DMS53 treated with DMSO at 0.1 percent for 48 hours (cell line): Measurements from ENCODE around the gene PRIMPOL.

Experiments
- DNase-seq: peaks from one replicate; lab custom pipeline; 2025; ENCODE audit not compliant: unreplicated experiment; lab: John Stamatoyannopoulos, UW

Gene PRIMPOL

DNA sequence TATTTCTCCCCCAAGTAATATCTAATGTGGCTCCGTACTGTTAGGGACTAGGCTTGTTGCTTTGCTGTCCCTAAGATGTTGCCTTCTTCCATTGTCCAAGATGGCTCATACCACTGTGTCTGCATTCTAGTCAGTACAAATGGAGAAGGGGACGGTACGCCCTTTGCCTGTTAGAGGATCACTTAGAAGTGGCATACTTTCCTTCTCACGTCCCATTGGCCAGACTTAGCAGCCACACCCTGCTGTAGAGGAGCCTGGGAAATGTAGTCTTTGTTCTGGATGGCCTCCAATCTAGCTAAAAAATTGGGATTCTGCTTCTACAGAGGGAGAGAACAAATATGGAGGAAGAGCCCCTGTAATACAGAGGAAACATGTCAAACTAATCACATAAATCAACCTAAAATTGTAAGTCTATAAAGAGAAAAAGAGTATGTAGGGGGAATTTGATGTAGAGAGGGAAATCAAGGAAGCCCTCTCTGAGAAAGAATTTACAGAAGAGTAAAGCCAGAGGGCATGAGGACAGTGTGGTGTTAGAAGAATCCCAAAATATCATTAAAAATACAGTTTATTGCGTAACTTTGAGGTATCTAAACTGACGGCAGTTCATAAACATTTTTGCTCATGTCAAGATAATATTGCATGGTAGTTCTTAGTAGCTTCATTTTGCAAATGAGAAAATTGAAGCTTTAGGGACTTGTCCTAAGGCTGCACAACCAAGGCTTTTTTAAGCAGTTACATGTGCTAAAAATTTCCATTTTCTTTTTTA is 15.1 kb downstream of the PRIMPOL start:
- DNase-seq, result no peak

- no peak for DNase-seq
Observed at GRCh38 chr4:184666670-184667069, 17.1 kb downstream of the PRIMPOL start.

GRCh38 chr4:184668096-184668495 is 18.6 kb downstream of the PRIMPOL start:
- no peak for DNase-seq

DNA sequence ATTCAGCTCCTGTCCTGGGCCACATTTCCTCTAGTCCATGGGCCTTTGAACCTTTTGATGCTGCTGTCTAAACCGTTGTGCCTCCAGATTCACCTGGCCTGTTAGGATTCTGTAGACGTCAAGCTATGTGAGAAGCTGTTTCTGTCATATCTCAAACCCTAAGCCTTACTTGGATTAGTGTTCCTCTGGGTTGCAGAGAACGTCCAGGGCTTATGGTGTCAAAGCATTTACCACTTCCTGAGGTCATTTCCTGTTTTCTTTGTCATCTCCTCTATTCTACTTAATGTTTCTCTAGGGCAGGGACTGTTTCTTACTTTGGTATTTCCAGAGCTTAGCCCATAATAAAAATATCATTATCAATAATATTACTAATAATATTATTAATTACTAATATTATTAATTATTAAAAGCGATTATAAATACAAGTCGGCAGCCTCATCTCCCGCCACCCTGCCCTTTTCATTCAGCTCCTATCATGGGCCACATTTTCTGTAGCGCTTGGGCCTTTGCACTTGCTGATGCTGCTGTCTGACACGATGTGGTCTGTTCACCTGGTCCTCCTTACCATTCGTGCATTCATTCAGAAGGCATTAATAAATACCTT is 19.1 kb downstream of the PRIMPOL start:
- no peak for DNase-seq

- DNase-seq, result no peak
Observed at GRCh38 chr4:184669251-184669650, 19.7 kb downstream of the PRIMPOL start.

DNA sequence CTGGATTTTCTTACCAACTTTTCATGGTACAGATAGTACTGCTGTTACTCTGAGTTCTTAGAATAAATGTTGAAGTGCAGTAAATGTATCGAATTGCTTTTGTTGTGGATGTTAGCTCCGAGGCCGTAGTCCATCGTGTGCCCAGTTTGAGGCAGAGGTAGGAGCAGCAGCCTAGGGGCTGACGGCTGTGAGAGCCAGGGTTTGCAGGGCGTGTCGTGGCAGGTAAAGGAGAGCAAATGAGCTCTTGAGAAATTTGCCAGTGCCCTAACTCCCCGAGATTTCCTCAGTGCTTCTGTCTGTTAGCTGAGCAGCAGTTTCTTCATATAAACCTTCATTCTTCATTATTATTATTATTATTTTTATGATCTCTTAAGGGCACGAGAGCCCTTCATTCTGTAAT is 21.6 kb downstream of the PRIMPOL start:
- DNase-seq, result no peak

GRCh38 chr4:184672741-184673140 is 23.2 kb downstream of the PRIMPOL start:
- DNase-seq, result no peak

- no peak for DNase-seq
Observed at GRCh38 chr4:184674011-184674410, 24.5 kb downstream of the PRIMPOL start.

DNA sequence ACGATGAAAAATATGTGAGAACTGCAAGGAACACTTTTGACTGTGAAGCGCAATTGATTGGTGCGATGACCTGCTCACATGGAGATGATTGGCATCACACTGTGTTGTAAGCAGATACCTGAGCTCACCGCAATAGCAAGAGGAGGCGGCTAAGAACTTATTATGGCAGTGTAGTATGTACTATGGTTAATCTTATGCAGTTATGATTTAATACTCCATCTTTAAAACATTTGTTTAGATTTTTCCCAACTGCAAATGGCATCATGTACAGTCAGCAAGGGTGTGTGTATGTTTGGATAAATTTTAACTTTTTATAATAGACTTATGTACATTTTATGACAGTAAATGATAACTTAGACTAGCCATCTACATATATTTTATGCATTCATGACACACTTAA is 25.5 kb downstream of the PRIMPOL start:
- DNase-seq, result no peak

- no peak for DNase-seq
Observed at GRCh38 chr4:184675821-184676492, 26.4 kb downstream of the PRIMPOL start.

- no peak for DNase-seq
Observed at GRCh38 chr4:184680698-184681097, 31.2 kb downstream of the PRIMPOL start.

GRCh38 chr4:184681916-184682315 is 32.4 kb downstream of the PRIMPOL start:
- DNase-seq, result no peak

DNA sequence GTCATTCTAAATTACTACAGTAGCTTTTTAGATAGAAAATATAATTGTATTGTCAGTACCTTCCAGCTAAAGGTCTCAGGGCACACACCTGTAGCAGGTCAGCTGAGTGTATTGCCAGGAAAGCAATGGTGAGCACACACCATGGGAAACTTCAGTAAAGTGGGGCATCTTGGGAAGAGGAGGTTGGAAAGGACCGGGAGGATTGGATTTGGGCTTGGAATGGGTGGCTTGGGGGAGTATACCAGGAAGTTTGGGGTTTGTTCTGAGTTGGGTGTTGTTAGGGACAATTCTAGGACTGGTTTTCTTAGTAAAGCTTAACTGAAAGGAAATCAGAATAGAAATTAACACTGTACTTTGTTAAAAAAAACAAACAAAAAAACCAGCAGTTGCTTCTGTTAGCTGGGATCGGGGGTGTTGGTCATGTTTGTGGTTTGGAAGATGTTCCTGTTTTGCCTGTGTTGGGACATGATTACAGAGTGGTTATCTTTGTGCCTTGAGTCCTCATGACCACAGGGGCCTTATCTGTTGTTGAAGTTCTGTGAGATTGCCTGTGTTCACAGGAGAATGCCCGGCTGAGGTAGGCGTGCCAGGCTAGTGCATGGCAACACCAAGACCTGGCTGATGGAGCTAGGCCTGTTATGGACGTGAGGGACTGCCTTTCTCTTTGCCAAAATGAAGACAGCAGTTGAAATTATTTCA is 35.1 kb downstream of the PRIMPOL start:
- DNase-seq, result no peak

DNA sequence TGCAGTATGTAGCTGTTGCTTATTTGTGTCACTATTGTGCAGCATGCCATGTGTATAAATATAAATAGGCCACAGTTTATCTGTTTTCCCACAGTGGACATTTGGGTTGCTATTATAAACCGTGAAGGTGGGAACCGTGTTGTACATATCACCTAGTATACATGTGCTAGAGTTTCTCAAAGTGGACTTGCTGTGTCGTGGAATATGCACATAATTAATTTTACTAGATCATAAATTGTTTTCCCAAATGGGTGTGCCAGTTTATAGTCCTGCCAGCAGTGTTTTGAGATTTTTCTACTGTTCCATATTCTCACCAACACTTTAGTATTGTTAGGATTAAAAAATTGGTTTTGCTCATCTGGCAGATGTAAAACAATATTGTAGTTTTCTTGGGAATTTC is 38.5 kb downstream of the PRIMPOL start:
- no peak for DNase-seq

DNA sequence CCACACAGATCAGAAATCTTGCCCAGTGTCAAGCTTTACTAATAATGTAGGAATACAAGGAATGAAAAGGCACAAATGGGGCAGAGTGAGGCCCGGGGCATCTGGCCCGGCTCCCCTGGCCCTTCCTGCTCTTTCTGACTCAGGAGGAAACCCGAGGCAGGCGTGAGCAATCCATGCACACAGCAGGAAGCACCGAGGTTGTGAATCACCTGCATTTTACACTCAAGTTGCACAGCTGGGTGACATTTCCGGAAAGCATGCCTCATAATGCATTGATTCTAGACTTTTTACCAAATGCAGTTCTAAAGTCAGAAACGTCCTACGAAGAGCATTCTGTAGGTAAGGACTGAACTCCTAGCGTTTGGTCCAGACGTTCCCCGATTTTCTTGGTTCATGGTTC is 38.9 kb downstream of the PRIMPOL start:
- peak; percentile 41 for DNase-seq

GRCh38 chr4:184689681-184690080 is 40.1 kb downstream of the PRIMPOL start:
- DNase-seq, result no peak

DNA sequence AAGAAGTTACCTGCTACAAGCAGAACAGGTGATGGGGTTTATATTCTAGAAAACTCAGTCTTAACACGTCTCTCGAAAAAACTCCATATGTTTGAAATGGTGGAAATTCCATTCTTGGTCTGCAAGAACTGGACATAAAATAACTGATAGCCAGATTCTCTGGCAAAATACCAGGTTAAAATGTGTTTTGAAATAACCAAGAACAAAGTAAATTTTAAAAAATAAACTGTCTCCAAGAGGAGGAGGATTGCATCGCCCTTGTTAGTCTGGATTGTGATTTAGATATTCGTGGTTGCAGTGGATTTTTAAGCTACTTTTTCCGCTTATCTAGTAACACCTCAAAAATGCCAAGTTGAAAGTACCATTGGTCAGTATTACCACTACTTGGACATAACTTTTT is 43.5 kb downstream of the PRIMPOL start:
- DNase-seq, result no peak

- DNase-seq, result no peak
Observed at GRCh38 chr4:184694412-184694956, 44.9 kb downstream of the PRIMPOL start.

DNA sequence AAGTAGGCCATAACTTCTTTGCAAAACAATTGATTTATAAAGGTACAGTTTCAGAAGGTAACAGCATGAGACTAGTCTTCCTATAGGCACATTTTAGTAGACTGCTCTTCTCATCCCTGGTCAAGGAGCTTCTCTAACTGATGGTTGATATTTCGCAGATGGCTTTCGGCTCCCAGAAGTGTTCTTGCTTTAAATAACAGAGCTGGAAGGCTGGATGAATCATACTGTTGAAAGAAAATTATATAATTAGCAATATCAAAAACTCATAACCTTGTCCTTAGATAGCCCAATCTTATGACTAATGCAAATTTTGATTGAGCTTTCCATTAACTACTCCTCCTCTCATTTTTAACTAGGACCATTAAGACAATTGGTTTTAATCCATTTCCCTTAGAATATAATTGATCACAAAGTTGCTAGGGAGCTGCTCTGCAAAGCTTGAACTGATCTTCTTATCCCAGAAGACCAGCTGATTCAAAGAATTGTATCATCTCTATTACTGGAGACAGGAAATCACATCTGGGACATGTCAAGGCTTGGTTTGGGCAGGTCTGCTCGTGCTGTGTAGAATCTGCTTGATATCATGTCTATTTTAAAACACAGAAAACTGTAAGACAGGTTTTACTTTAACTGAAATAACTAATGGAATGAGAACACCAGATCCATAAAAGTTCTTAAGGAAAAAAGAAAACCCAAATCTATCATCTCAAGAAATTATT is 45.8 kb downstream of the PRIMPOL start:
- no peak for DNase-seq

DNA sequence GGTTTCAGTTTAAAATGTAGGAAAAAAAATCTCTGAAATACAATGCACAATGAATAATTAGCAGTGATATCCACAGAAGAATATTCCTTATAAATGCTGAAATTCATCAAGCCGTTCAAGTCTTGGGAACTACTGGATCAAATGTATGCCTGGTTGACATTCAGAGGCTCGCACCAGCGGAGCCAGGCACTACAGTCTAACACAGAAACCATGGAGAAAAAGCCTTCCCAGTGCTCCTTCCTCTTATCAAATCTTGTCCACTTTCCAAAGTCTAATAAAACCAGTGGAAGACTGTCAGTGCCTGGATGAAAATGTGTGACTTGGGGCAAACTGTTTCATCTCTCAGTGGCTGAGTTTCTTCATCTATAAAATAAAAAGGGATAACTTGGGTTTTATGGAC is 48.4 kb downstream of the PRIMPOL start:
- no peak for DNase-seq

- no peak for DNase-seq
Observed at GRCh38 chr4:184699941-184700340, 50.4 kb downstream of the PRIMPOL start.
